ENCODE data around the gene WDFY4. TPM values are rescaled to one million over a fixed set of nuclear protein-coding genes. Genes with fewer than 3 reads are reported as not detected.

WDFY4 gene
- total and polyA plus RNA-seq, 9 of the 15 experiments (the other 6 are each of a cell fraction or from before 2014, with no cell fraction given) = 0.01 to 0.02 (median 0.01) TPM; not detected in 6

GRCh38 chr10:48745662-48746245, 61.1 kb downstream of the WDFY4 start:
- no peak overlapping the region for H3K27ac ChIP-seq (ENCODE audit: extremely low read depth, low read depth, low read length)
- ATAC-seq (peak; percentile 99), FAIRE-seq (peak; percentile 78), DNase-seq (ENCODE audit: extremely low read depth in 1 of 4, low spot score in 3 of 4) (peak; percentile 27 to 51 (median 41))
- H3K9me1 ChIP-seq (ENCODE audit: control insufficient read depth, insufficient read depth, low read length) = no peaks in the 10 kb centered on the region
- H3K36me3 ChIP-seq (ENCODE audit: control insufficient read depth, insufficient read depth, low read length) = no peaks in the 10 kb centered on the region
- POLR2A ChIA-PET = no interaction called here
- no peak overlapping the region for H2AFZ ChIP-seq (ENCODE audit: low read depth, low read length)
- peaks cover 0 to 4% of the 10 kb centered on the region in 2 experiments; a peak in 1 of 5 replicates for H3K4me1 ChIP-seq (replicated peaks in 1 of 2; ENCODE audit: control insufficient read depth in 2 of 2, insufficient read depth in 2 of 2, low read length in 2 of 2)
- 18% methylated on average over 27 of the region's 27 CpGs for WGBS (ENCODE audit: insufficient coverage, low coverage, missing lambda C conversion rate)
- BruUV-seq (replicated peaks) = no TSS peak
- no peak overlapping the region for H3K4me2 ChIP-seq (ENCODE audit: insufficient read depth, low read length)
- no peaks in the 10 kb centered on the region for H4K20me1 ChIP-seq (replicated peaks; ENCODE audit: control insufficient read depth, insufficient read depth, low read length)
- H3K4me3 ChIP-seq = no peak overlapping the region
- H3K79me2 ChIP-seq (ENCODE audit: control insufficient read depth, insufficient read depth, low read length) = no peaks in the 10 kb centered on the region
- no peak for TF ChIP-seq CTBP1 (IDR thresholded peaks at IDR 0.05; ENCODE audit: borderline replicate concordance)
- peak; percentile 55 to 77 (median 65) for TF ChIP-seq CTCF (IDR thresholded peaks at IDR 0.05 in 2 of 3, conservative IDR thresholded peaks at IDR 0.05 in 1 of 3; ENCODE audit: insufficient read depth in 2 of 3, low read depth in 1 of 3, low read length in 3 of 3)
- peak; percentile 40 for TF ChIP-seq HNRNPLL (IDR thresholded peaks at IDR 0.05; ENCODE audit: low read depth, low read length, poor library complexity, severe bottlenecking)
- TF ChIP-seq RAD21 (CRISPR knock-in tag; conservative IDR thresholded peaks at IDR 0.05 in 1 of 2, IDR thresholded peaks at IDR 0.05 in 1 of 2) = peak in 1 of 2 experiments; percentile 54; a peak in 2 of 4 replicates
- TF ChIP-seq SMC3 (conservative IDR thresholded peaks at IDR 0.05; ENCODE audit: insufficient read depth, low read depth, low read length) = peak; percentile 66
- H3K9me3 ChIP-seq (replicated peaks; ENCODE audit: control insufficient read depth, insufficient read depth, low read depth, low read length) = no peaks in the 10 kb centered on the region
- H3K9ac ChIP-seq (ENCODE audit: insufficient read depth in 1 of 2, low read depth in 2 of 2, low read length in 2 of 2) = no peak overlapping the region
- intact Hi-C loops (cut with micrococcal nuclease) (loop anchor here (10.0 kb wide), 1 partner anchor 769 kb away; no protein-coding TSS in a partner anchor), in situ Hi-C loops (cut with MboI) (no loop called here)
- H3K27me3 ChIP-seq (ENCODE audit: control insufficient read depth in 2 of 2, insufficient read depth in 2 of 2, low read length in 2 of 2) = peaks cover 2 to 17% of the 10 kb centered on the region in 2 experiments; a peak in 2 of 5 replicates
- CTCF ChIA-PET (ENCODE audit: low intra/inter-chr PET ratio) = no interaction called here
